ENCODE measurements around the gene TNFRSF8. TPM values are rescaled to one million over a fixed set of nuclear protein-coding genes. Genes with fewer than 3 reads are reported as not detected.

TNFRSF8 gene
- total and polyA plus RNA-seq, 2 experiments from 2014 or later = not detected

GRCh38 chr1:12055259-12055658, 7.8 kb upstream of the TNFRSF8 start:
- H4K20me1 ChIP-seq (ENCODE audit: insufficient read depth, poor library complexity, severe bottlenecking) = no peaks in the 10 kb centered on the region
- 96% methylated on average over 6 of the region's 6 CpGs for WGBS (ENCODE audit: low lambda C conversion rate, missing lambda C conversion rate)
- TF ChIP-seq EZH2phosphoT487 (IDR thresholded peaks at IDR 0.05; ENCODE audit: low read depth, severe bottlenecking, unreplicated experiment) (no peak), EZH2 (IDR thresholded peaks at IDR 0.05; ENCODE audit: borderline replicate concordance) (no peak), CTCF (IDR thresholded peaks at IDR 0.05; ENCODE audit: poor library complexity) (no peak)

DNA sequence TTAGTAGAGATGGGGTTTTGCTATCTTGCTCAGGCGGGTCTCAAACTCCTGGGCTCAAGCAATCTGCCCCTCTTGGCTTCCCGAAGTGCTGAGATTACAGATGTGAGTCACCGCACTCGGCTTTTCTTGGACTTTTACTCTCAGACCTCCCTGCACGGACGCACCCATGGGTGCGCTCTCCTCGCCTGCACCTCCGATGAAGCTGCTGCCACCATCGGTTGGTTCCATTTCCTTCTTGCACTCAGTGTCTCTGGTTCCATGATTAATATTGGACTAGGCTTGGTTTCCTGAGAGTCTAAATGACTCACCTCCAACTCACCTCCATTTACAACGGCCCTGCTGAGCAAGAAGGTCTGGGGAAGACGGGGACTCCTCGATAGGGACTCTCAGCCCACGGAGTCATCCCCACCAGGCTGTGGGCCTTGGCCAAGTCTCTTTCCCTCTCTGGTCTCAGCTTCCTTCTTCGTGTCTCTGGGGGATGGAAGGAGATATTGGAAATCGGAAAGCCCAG, 6.7 kb upstream of the TNFRSF8 start:
- Histone ChIP-seq H3K4me1 (ENCODE audit: insufficient read depth) (peaks cover 13% of the 10 kb centered on the region), H3K27me3 (peaks cover 15% of the 10 kb centered on the region), H3K4me2 (no peak overlapping the region), H3K36me3 (replicated peaks; ENCODE audit: insufficient read depth, low read depth) (no peaks in the 10 kb centered on the region), H3K4me3 (no peak overlapping the region), H3K27ac (no peak overlapping the region), H3K9me2 (replicated peaks; ENCODE audit: insufficient read depth) (no peaks in the 10 kb centered on the region), H3K79me2 (no peaks in the 10 kb centered on the region), H3K9me3 (ENCODE audit: low read depth) (no peaks in the 10 kb centered on the region), H4K20me1 (ENCODE audit: insufficient read depth, poor library complexity, severe bottlenecking) (no peaks in the 10 kb centered on the region), H2AFZ (no peak overlapping the region)
- no peak for TF ChIP-seq EZH2 (IDR thresholded peaks at IDR 0.05; ENCODE audit: borderline replicate concordance)
- TF ChIP-seq CTCF (IDR thresholded peaks at IDR 0.05; ENCODE audit: poor library complexity) = no peak
- TF ChIP-seq EZH2phosphoT487 (IDR thresholded peaks at IDR 0.05; ENCODE audit: low read depth, severe bottlenecking, unreplicated experiment) = no peak
- DNase-seq (ENCODE audit: low spot score) = no peak
- 87% methylated on average over 16 of the region's 16 CpGs for WGBS (ENCODE audit: low lambda C conversion rate, missing lambda C conversion rate)

More at GRCh38 chr1:12055259-12055658, 7.8 kb upstream of the TNFRSF8 start:
- Histone ChIP-seq H3K9me2 (replicated peaks; ENCODE audit: insufficient read depth) (no peaks in the 10 kb centered on the region), H3K27ac (no peak overlapping the region), H3K4me3 (no peak overlapping the region), H3K79me2 (no peaks in the 10 kb centered on the region), H3K9me3 (ENCODE audit: low read depth) (no peaks in the 10 kb centered on the region), H3K4me2 (no peak overlapping the region), H2AFZ (no peak overlapping the region), H3K4me1 (ENCODE audit: insufficient read depth) (peaks cover 13% of the 10 kb centered on the region), H3K36me3 (replicated peaks; ENCODE audit: insufficient read depth, low read depth) (no peaks in the 10 kb centered on the region), H3K27me3 (peaks cover 6% of the 10 kb centered on the region)
- DNase-seq (ENCODE audit: low spot score) = no peak

GRCh38 chr1:12057382-12057781, 5.7 kb upstream of the TNFRSF8 start:
- no peaks in the 10 kb centered on the region for H3K9me2 ChIP-seq (replicated peaks; ENCODE audit: insufficient read depth)
- no peaks in the 10 kb centered on the region for H4K20me1 ChIP-seq (ENCODE audit: insufficient read depth, poor library complexity, severe bottlenecking)
- H3K36me3 ChIP-seq (replicated peaks; ENCODE audit: insufficient read depth, low read depth) = no peaks in the 10 kb centered on the region
- DNase-seq (ENCODE audit: low spot score) = no peak
- no peak overlapping the region for H2AFZ ChIP-seq
- H3K27me3 ChIP-seq = peaks cover 21% of the 10 kb centered on the region
- H3K4me2 ChIP-seq = no peak overlapping the region
- no peak overlapping the region for H3K27ac ChIP-seq
- H3K4me3 ChIP-seq = no peak overlapping the region
- no peak for TF ChIP-seq CTCF (IDR thresholded peaks at IDR 0.05; ENCODE audit: poor library complexity)
- no peak for TF ChIP-seq EZH2phosphoT487 (IDR thresholded peaks at IDR 0.05; ENCODE audit: low read depth, severe bottlenecking, unreplicated experiment)
- no peak for TF ChIP-seq EZH2 (IDR thresholded peaks at IDR 0.05; ENCODE audit: borderline replicate concordance)
- H3K79me2 ChIP-seq = no peaks in the 10 kb centered on the region
- H3K9me3 ChIP-seq (ENCODE audit: low read depth) = no peaks in the 10 kb centered on the region
- peaks cover 6% of the 10 kb centered on the region for H3K4me1 ChIP-seq (ENCODE audit: insufficient read depth)

All from hepatocyte (in vitro differentiated cells).